Gastrocnemius medialis (tissue), 4 donors: ENCODE data around the gene PRKN. TPM values are rescaled to one million over a fixed set of nuclear protein-coding genes. Genes with fewer than 3 reads are reported as not detected.

Experiments used
- ATAC-seq, 2 donors: fragments of 150-250 bp; one replicate each; pipeline ENCODE4 v1.9.1; 2016
- DNase-seq, 2 donors: peaks; one replicate each; pipeline ENCODE4 v3.0.0-alpha.2; 2019
- H3K27ac ChIP-seq, 4 donors: fragments of 200-600 bp; sonication (generic); 1 replicate in 1 of 4; 2 replicates in 3 of 4; pipeline ENCODE4 v1.5.1; 2016 to 2018; ENCODE audit warnings: mild to moderate bottlenecking in 2 of 4, moderate library complexity in 1 of 4
- H3K27me3 ChIP-seq, 3 donors: fragments of 200-600 bp; sonication (generic) in 2 of 3; 1 replicate in 1 of 3; 2 replicates in 2 of 3; pipeline versions ENCODE4 v1.5.1 to v1.6.0; 2016 to 2019; ENCODE audit warnings: mild to moderate bottlenecking in 1 of 3, moderate library complexity in 1 of 3
- H3K36me3 ChIP-seq, 2 donors: fragments of 200-600 bp; sonication (generic) in 1 of 2; one replicate each; pipeline ENCODE4 v1.5.1; 2017 to 2018
- H3K4me1 ChIP-seq, 2 donors: fragments of 200-600 bp; sonication (generic) in 1 of 2; one replicate each; pipeline ENCODE4 v1.5.1; 2016 to 2017; ENCODE audit warnings: mild to moderate bottlenecking in 2 of 2
- H3K4me3 ChIP-seq, 4 donors: fragments of 200-600 bp; sonication (generic) in 3 of 4; 1 replicate in 1 of 4; 2 replicates in 3 of 4; pipeline ENCODE4 v1.5.1; 2016 to 2019; ENCODE audit warnings: mild to moderate bottlenecking in 2 of 4
- H3K9me3 ChIP-seq, 3 donors: fragments of 200-600 bp; sonication (generic) in 2 of 3; 1 replicate in 1 of 3; 2 replicates in 2 of 3; pipeline ENCODE4 v1.5.1; 2016 to 2019
- CTCF ChIP-seq, 5 experiments: fragments of 450-650 bp in 3 of 5; fragments of 200-600 bp in 2 of 5; sonication (generic) in 2 of 5; IDR thresholded peaks in 4 of 5; conservative IDR thresholded peaks in 1 of 5; 1 replicate in 4 of 5; 2 replicates in 1 of 5; pipeline ENCODE4 v1.5.1; 2016 to 2019; ENCODE audit warnings: antibody characterized with exemption in 5 of 5, mild to moderate bottlenecking in 3 of 5, moderate library complexity in 3 of 5
- POLR2A ChIP-seq, 2 donors: fragments of 450-650 bp; IDR thresholded peaks; one replicate each; pipeline ENCODE4 v1.6.1; 2017; ENCODE audit warnings: antibody characterized with exemption in 2 of 2, mild to moderate bottlenecking in 2 of 2, moderate library complexity in 2 of 2
- in situ Hi-C, 4 donors: fragments of 200-750 bp; cut with MboI; loops; one replicate each; pipeline versions ENCODE4 v1.15.0 to v1.8.0; 2017; ENCODE audit warnings: low sequenced_read_pairs in 4 of 4
- intact Hi-C: fragments of 100-400 bp; cut with DNase I; formaldehyde crosslinking; loops from one replicate; pipeline ENCODE4 v1.15.1; 2023; ENCODE audit warnings: low total_unique reads
- total RNA-seq, 4 donors: library from RNA; depleted of rRNA; stranded (reverse); fragments of >200 nt; gene quantifications; one replicate each; pipeline versions ENCODE4 v1.1.0 to v1.2.3, GENCODE V29; 2016

PRKN gene
- total RNA-seq, 4 donors from 2014 or later, result 8.4 to 21.6 (median 13.7) TPM

GRCh38 chr6:161596807-161597520 lies 1130.6 kb downstream of the PRKN start:
- in situ Hi-C loops (no loop called here), intact Hi-C loops (no loop called here)
- H3K9me3 ChIP-seq, result no peaks in the 10 kb centered on the region
- ATAC-seq (no peak), DNase-seq (no peak)
- H3K27me3 ChIP-seq, result no peaks in the 10 kb centered on the region
- H3K4me1 ChIP-seq, result no peaks in the 10 kb centered on the region
- no peak overlapping the region for H3K27ac ChIP-seq
- H3K4me3 ChIP-seq, result no peak overlapping the region
- H3K36me3 ChIP-seq, result no peaks in the 10 kb centered on the region
- TF ChIP-seq CTCF (IDR thresholded peaks at IDR 0.05 in 4 of 5, conservative IDR thresholded peaks at IDR 0.05 in 1 of 5), result no peak

- in situ Hi-C loops (no loop called here), intact Hi-C loops (no loop called here)
- TF ChIP-seq POLR2A (IDR thresholded peaks at IDR 0.05) (no peak), CTCF (IDR thresholded peaks at IDR 0.05 in 4 of 5, conservative IDR thresholded peaks at IDR 0.05 in 1 of 5) (no peak)
- DNase-seq (no peak), ATAC-seq (no peak)
- Histone ChIP-seq H3K27me3 (no peaks in the 10 kb centered on the region), H3K9me3 (no peaks in the 10 kb centered on the region), H3K4me1 (no peaks in the 10 kb centered on the region), H3K36me3 (no peaks in the 10 kb centered on the region), H3K4me3 (no peak overlapping the region), H3K27ac (no peak overlapping the region)
These were observed 1133.2 kb downstream of the PRKN start for GRCh38 chr6:161594412-161594811.

GRCh38 chr6:161590961-161591627 lies 1136.5 kb downstream of the PRKN start:
- in situ Hi-C loops, result no loop called here
- ATAC-seq, result no peak

GRCh38 chr6:161586887-161587286 lies 1140.7 kb downstream of the PRKN start:
- Histone ChIP-seq H3K4me1 (no peaks in the 10 kb centered on the region), H3K27ac (no peak overlapping the region), H3K4me3 (no peak overlapping the region), H3K36me3 (no peaks in the 10 kb centered on the region), H3K9me3 (no peaks in the 10 kb centered on the region), H3K27me3 (no peaks in the 10 kb centered on the region)
- DNase-seq (no peak), ATAC-seq (no peak)
- TF ChIP-seq POLR2A (IDR thresholded peaks at IDR 0.05), result no peak
- no peak for TF ChIP-seq CTCF (IDR thresholded peaks at IDR 0.05 in 4 of 5, conservative IDR thresholded peaks at IDR 0.05 in 1 of 5)
- intact Hi-C loops, result no loop called here
- in situ Hi-C loops, result no loop called here

More at GRCh38 chr6:161590961-161591627, 1136.5 kb downstream of the PRKN start:
- no peaks in the 10 kb centered on the region for H3K36me3 ChIP-seq
- no peak overlapping the region for H3K4me3 ChIP-seq
- H3K4me1 ChIP-seq, result no peaks in the 10 kb centered on the region
- H3K27me3 ChIP-seq, result no peaks in the 10 kb centered on the region
- H3K9me3 ChIP-seq, result no peaks in the 10 kb centered on the region
- intact Hi-C loops, result no loop called here
- H3K27ac ChIP-seq, result no peak overlapping the region
- TF ChIP-seq POLR2A (IDR thresholded peaks at IDR 0.05), result no peak
- DNase-seq, result no peak

- H3K27me3 ChIP-seq, result no peaks in the 10 kb centered on the region
- H3K4me1 ChIP-seq, result no peaks in the 10 kb centered on the region
- no peak overlapping the region for H3K27ac ChIP-seq
- DNase-seq (no peak), ATAC-seq (no peak)
- in situ Hi-C loops (no loop called here), intact Hi-C loops (no loop called here)
- H3K9me3 ChIP-seq, result no peaks in the 10 kb centered on the region
- no peaks in the 10 kb centered on the region for H3K36me3 ChIP-seq
- no peak overlapping the region for H3K4me3 ChIP-seq
- no peak for TF ChIP-seq CTCF (IDR thresholded peaks at IDR 0.05 in 4 of 5, conservative IDR thresholded peaks at IDR 0.05 in 1 of 5)
- no peak for TF ChIP-seq POLR2A (IDR thresholded peaks at IDR 0.05)
These were observed 1142.8 kb downstream of the PRKN start for GRCh38 chr6:161584621-161585340.
